ENCODE data around the gene IGSF23. TPM values are rescaled to one million over a fixed set of nuclear protein-coding genes. Genes with fewer than 3 reads are reported as not detected.
"Not testable (repeated sequence)": the region's sequence is repeated elsewhere in the genome, so short reads cannot be mapped to it uniquely, and the experiment has no call there.

IGSF23 gene
- total and polyA plus RNA-seq, 12 donors, result 0.86 TPM; not detected in 11

DNA sequence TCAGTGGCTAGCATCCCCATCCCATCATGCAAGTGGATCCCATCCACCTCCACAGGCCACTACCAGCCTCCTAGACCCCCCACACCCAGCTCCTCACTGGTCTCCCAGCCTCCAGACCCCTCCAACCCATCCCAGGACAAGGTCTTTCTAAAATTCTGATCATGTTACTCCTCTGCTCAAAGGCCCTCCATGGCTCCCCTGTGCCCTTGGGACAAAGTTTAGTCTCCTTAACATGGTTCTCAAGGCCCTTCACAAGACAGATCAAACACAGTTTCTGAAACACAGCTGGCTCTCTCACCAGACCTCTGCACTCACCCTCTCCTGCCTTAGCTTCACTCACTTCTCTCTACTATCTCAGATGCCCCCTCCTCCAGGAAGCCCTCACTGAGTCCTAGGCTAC lies 67.2 kb downstream of the IGSF23 start:
- DNase-seq (no peak), ATAC-seq (no peak)
- H3K27me3 ChIP-seq, result no peaks in the 10 kb centered on the region
- H3K9me3 ChIP-seq, result no peaks in the 10 kb centered on the region
- peaks cover 0 to 24% (median 11%) of the 10 kb centered on the region in 9 donors for H3K4me1 ChIP-seq
- intact Hi-C loops (cut with DNase I), result loop anchor here in 4 of 10 donors (10.0 kb wide), 2 partner anchors 164 to 274 kb away; partner anchors contain the start of genes NECTIN2 (in 3 of the 4) and CLPTM1 (in 1 of the 4)
- TF ChIP-seq, protein P1, sequence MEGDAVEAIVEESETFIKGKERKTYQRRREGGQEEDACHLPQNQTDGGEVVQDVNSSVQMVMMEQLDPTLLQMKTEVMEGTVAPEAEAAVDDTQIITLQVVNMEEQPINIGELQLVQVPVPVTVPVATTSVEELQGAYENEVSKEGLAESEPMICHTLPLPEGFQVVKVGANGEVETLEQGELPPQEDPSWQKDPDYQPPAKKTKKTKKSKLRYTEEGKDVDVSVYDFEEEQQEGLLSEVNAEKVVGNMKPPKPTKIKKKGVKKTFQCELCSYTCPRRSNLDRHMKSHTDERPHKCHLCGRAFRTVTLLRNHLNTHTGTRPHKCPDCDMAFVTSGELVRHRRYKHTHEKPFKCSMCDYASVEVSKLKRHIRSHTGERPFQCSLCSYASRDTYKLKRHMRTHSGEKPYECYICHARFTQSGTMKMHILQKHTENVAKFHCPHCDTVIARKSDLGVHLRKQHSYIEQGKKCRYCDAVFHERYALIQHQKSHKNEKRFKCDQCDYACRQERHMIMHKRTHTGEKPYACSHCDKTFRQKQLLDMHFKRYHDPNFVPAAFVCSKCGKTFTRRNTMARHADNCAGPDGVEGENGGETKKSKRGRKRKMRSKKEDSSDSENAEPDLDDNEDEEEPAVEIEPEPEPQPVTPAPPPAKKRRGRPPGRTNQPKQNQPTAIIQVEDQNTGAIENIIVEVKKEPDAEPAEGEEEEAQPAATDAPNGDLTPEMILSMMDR (IDR thresholded peaks at IDR 0.05), result no peak
- peaks cover 0 to 46% (median 0%) of the 10 kb centered on the region in 9 donors for H3K36me3 ChIP-seq
- H3K27ac ChIP-seq, result no peak overlapping the region
- no peak overlapping the region for H3K4me3 ChIP-seq

DNA sequence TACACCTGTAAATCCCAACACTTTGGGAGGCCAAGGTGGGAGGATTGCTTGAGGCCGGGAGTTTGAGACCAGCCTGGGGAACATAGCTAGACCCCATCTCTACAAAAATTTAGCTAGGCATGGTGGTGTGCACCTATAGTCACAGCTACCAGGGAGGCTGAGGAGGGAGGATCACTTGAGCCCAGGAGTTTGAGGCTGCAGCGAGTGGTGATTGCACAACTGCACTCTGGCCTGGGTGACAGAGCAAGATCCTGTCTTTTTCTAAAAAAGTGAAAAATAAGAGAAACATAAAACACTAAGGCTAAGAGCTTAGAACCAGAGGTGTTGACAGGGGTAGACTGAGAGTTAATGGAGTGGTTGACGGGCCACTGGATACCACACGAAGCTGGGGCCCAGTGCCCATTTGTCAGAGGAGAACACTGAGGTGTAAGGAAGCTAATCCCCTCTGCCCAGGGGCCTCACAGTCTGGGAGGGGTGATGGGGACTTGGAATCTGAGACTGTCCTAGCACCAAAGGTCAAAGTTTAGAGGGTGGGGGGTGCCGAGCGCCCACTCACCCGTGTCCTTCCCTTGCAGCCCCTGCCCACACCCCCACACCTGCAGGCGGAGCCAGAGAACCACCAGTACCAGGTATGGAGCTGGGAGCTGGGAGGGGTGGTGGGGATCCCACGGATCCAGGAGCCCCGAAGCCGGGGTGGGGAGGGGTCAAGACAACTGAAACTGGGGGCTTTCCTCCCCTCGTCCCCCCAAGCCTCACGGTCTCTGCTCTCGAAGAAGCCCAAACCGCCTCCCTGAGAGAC lies 68.8 kb downstream of the IGSF23 start:
- Histone ChIP-seq H3K9me3 (no peaks in the 10 kb centered on the region), H3K27me3 (no peaks in the 10 kb centered on the region), H3K4me3 (no peak overlapping the region), H3K4me1 (peaks cover 0 to 37% (median 11%) of the 10 kb centered on the region in 9 donors), H3K27ac (no peak overlapping the region), H3K36me3 (peaks cover 0 to 32% (median 0%) of the 10 kb centered on the region in 9 donors)
- intact Hi-C loops (cut with DNase I), result loop anchor here in 4 of 10 donors (10.0 kb wide), 2 partner anchors 163 to 273 kb away; partner anchors contain the start of genes NECTIN2 (in 3 of the 4) and CLPTM1 (in 1 of the 4)
- DNase-seq, result no peak
- no peak for ATAC-seq
- WGBS, 2 donors, result 87 to 89% methylated on average over 14 to 15 of the region's 15 CpGs
- TF ChIP-seq, protein P1 (IDR thresholded peaks at IDR 0.05), result no peak

DNA sequence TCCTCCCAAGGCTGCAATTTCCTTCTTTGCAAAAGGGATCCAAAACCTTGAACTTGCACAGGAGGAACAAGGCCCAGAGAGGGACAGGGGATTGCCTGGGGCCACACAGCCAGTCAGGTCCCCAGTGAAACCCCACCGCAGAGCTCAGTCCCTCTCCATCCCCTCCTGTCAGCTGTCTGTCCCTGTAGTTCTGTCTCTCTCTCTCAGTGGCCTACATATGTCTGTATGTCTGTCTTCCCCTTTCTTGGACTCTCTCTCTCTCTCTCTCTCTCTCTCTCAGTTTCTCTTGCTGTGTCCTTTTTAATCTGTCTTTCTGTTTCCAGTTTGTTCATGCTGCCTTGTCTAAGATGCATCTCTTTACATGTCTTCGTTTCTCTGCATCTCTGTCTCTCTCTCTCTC lies 69.4 kb downstream of the IGSF23 start:
- Histone ChIP-seq H3K27ac (no peak overlapping the region), H3K4me1 (peaks cover 0 to 41% (median 10%) of the 10 kb centered on the region in 9 donors), H3K36me3 (peaks cover 0 to 31% (median 0%) of the 10 kb centered on the region in 9 donors), H3K27me3 (no peaks in the 10 kb centered on the region), H3K4me3 (no peak overlapping the region), H3K9me3 (no peaks in the 10 kb centered on the region)
- TF ChIP-seq, protein P1 (IDR thresholded peaks at IDR 0.05), result no peak
- DNase-seq (no peak), ATAC-seq (no peak)
- intact Hi-C loops (cut with DNase I), result loop anchor here in 4 of 10 donors (10.0 kb wide), 2 partner anchors 162 to 272 kb away; partner anchors contain the start of genes NECTIN2 (in 3 of the 4) and CLPTM1 (in 1 of the 4)
- 91 to 98% methylated on average over 2 of the region's 2 CpGs for WGBS, 2 donors

DNA sequence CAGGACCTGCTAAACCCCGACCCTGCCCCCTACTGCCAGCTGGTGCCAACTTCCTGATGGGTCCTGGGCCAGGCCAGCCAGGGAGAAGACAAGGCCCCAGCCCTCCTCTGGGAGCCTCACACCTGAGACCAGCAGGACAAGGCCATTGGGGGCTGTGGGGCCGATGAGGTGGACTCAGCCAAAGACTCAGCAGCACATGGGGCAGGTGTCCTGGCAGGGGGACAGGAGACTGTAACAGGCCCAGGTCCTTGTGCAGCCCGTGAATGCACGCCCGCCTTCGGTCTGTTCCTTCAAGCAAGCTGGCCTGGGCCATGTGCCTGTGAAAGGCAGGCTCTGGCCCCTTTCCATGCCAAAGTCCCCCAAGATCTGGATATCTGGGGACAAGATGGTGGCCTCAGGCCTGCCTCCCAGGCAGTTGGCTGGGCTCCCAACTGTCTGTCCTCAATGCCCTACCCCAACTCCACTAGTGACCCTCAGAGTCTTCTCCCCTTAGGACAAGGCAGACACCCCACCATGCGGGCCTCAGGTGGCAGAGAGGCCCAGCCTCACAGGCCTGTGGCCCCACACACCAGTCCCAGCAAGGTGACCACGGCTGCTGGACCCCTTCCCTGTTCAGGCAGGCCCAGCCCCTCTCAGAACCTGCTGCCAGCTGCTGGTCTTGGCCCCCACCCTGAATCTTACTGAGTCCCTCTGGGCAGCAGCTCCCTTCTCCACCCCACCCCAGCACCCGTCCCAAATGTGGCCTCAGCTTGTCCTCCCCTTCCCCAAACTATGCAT lies 70.3 kb downstream of the IGSF23 start:
- 77 to 87% methylated on average over 7 to 9 of the region's 9 CpGs for WGBS, 2 donors
- Histone ChIP-seq H3K36me3 (peaks cover 0 to 29% (median 0%) of the 10 kb centered on the region in 9 donors), H3K27ac (peak overlapping the region in 2 of 10 donors; percentile 68 to 74), H3K4me1 (peaks cover 0 to 49% (median 10%) of the 10 kb centered on the region in 9 donors), H3K27me3 (no peaks in the 10 kb centered on the region), H3K4me3 (no peak overlapping the region), H3K9me3 (no peaks in the 10 kb centered on the region)
- ATAC-seq, result no peak
- TF ChIP-seq, protein P1 (IDR thresholded peaks at IDR 0.05), result no peak
- intact Hi-C loops (cut with DNase I), result loop anchor here in 4 of 10 donors (10.0 kb wide), 2 partner anchors 161 to 271 kb away; partner anchors contain the start of genes NECTIN2 (in 3 of the 4) and CLPTM1 (in 1 of the 4)
- DNase-seq, result no peak

DNA sequence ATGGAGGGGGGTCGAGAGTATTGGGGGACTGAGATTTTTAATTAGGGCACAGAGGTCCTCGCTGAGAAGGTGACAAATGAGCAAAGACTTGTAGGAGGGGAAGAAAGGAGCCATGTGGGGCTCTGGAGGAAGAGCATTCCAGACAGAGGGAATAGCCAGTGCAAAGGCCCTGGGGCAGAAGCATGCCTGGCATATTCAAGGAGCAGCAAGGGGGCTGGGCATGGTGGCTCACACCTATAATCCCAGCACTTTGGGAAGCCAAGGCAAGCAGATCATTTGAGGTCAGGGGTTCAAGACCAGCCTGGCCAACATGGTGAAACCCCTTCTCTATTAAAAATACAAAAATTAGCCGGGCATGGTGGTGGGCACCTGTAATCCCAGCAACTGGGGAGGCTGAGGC lies 71.0 kb downstream of the IGSF23 start:
- intact Hi-C loops (cut with DNase I), result loop anchor here in 4 of 10 donors (10.0 kb wide), 2 partner anchors 160 to 270 kb away; partner anchors contain the start of genes NECTIN2 (in 3 of the 4) and CLPTM1 (in 1 of the 4)
- H3K4me1 ChIP-seq, result peaks cover 0 to 55% (median 15%) of the 10 kb centered on the region in 9 donors
- H3K4me3 ChIP-seq, H3K27me3 ChIP-seq, H3K9me3 ChIP-seq, DNase-seq, ATAC-seq: not testable (repeated sequence)
- WGBS, 2 donors, result 89 to 96% methylated on average over 3 of the region's 3 CpGs
- peak overlapping the region; percentile 53 to 88 (median 70) for H3K27ac ChIP-seq
- peaks cover 0 to 23% (median 0%) of the 10 kb centered on the region in 9 donors for H3K36me3 ChIP-seq
